HUES64 (cell line): ENCODE results near the gene HPSE2.

ENCODE experiments used
- H3K27ac ChIP-seq: 2 replicates; pipeline ENCODE4 v1.7.0; 2013; ENCODE audit warnings: low read depth, low read length, inconsistent platforms
- H3K27me3 ChIP-seq: 2 replicates; pipeline ENCODE4 v1.6.1; 2013; ENCODE audit warnings: mild to moderate bottlenecking, low read length; ENCODE audit not compliant: insufficient read depth
- H3K36me3 ChIP-seq: 2 replicates; pipeline ENCODE4 v1.6.1; 2013; ENCODE audit warnings: mild to moderate bottlenecking, low read length; ENCODE audit not compliant: insufficient read depth
- H3K4me1 ChIP-seq: 2 replicates; pipeline ENCODE4 v1.6.1; 2013; ENCODE audit warnings: mild to moderate bottlenecking, low read length, moderate library complexity; ENCODE audit not compliant: insufficient read depth
- H3K4me3 ChIP-seq: 2 replicates; pipeline ENCODE4 v1.5.1; 2013; ENCODE audit warnings: mild to moderate bottlenecking, low read length, moderate library complexity
- H3K9ac ChIP-seq: 2 replicates; pipeline ENCODE4 v1.6.1; 2013; ENCODE audit warnings: mild to moderate bottlenecking, low read depth, low read length
- H3K9me3 ChIP-seq: 2 replicates; pipeline ENCODE4 v1.6.1; 2013; ENCODE audit warnings: low read depth, low read length; ENCODE audit not compliant: insufficient read depth
- WGBS: fragments of 150-250, 120-280 bp; methylation state at CpG from one replicate; pipeline ENCODE4 v1.1.7; 2013; ENCODE audit warnings: missing lambda C conversion rate; 5-methylcytosine and 5-hydroxymethylcytosine counted together

Gene HPSE2

DNA sequence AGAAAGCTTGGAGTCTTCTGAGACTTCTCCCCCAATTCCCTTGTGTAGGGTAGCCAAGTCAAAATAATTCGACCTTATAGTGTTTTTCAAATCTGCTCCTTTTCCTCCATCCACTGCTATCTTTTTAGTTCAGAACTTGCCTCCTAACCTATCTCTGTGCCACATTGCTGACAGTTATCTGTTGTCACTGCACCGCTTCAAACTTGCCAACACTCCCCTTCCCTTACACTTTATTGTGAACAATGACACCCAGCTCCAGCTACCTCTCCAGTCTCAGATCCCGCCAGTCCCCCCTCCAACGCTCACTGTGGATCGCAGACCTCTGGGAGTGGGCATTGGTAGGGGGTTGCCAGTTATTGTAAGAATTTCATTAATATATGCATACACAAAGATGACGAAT is 772.6 kb downstream of the HPSE2 start:
- Histone ChIP-seq H3K9ac (no peak overlapping the region), H3K4me3 (no peak overlapping the region), H3K27ac (no peak overlapping the region), H3K27me3 (peaks cover 4% of the 10 kb centered on the region), H3K9me3 (no peaks in the 10 kb centered on the region), H3K4me1 (peaks cover 2% of the 10 kb centered on the region; the same call in 1 of the 2 replicates), H3K36me3 (no peaks in the 10 kb centered on the region)
- 97% methylated on average over 4 of the region's 6 CpGs for WGBS

- H3K4me1 ChIP-seq, result peaks cover 16% of the 10 kb centered on the region
- no peak overlapping the region for H3K27ac ChIP-seq
- H3K9ac ChIP-seq, result no peak overlapping the region
- no peaks in the 10 kb centered on the region for H3K36me3 ChIP-seq
- no peaks in the 10 kb centered on the region for H3K27me3 ChIP-seq
- WGBS, result 92% methylated on average over 2 of the region's 3 CpGs
- H3K9me3 ChIP-seq, result no peaks in the 10 kb centered on the region
- H3K4me3 ChIP-seq, result no peak overlapping the region
Observed at GRCh38 chr10:98461500-98461842, 774.2 kb downstream of the HPSE2 start.

GRCh38 chr10:98460837-98461499 is 774.7 kb downstream of the HPSE2 start:
- peaks cover 21% of the 10 kb centered on the region for H3K4me1 ChIP-seq
- no peaks in the 10 kb centered on the region for H3K9me3 ChIP-seq
- no peak overlapping the region for H3K27ac ChIP-seq
- no peak overlapping the region for H3K4me3 ChIP-seq
- H3K9ac ChIP-seq, result no peak overlapping the region
- no peaks in the 10 kb centered on the region for H3K27me3 ChIP-seq
- no peaks in the 10 kb centered on the region for H3K36me3 ChIP-seq
- 91% methylated on average over 3 of the region's 3 CpGs for WGBS

GRCh38 chr10:98458809-98459784 is 776.6 kb downstream of the HPSE2 start:
- Histone ChIP-seq H3K9me3 (no peaks in the 10 kb centered on the region), H3K36me3 (no peaks in the 10 kb centered on the region), H3K27me3 (no peaks in the 10 kb centered on the region), H3K4me1 (peaks cover 25% of the 10 kb centered on the region), H3K27ac (no peak overlapping the region), H3K4me3 (no peak overlapping the region), H3K9ac (no peak overlapping the region)
- WGBS, result 87% methylated on average over 15 of the region's 15 CpGs

GRCh38 chr10:98457721-98458120 is 777.9 kb downstream of the HPSE2 start:
- Histone ChIP-seq H3K4me3 (no peak overlapping the region), H3K4me1 (peaks cover 25% of the 10 kb centered on the region), H3K36me3 (no peaks in the 10 kb centered on the region), H3K9ac (no peak overlapping the region), H3K9me3 (no peaks in the 10 kb centered on the region), H3K27ac (no peak overlapping the region), H3K27me3 (no peaks in the 10 kb centered on the region)
- 62% methylated on average over 8 of the region's 8 CpGs for WGBS

DNA sequence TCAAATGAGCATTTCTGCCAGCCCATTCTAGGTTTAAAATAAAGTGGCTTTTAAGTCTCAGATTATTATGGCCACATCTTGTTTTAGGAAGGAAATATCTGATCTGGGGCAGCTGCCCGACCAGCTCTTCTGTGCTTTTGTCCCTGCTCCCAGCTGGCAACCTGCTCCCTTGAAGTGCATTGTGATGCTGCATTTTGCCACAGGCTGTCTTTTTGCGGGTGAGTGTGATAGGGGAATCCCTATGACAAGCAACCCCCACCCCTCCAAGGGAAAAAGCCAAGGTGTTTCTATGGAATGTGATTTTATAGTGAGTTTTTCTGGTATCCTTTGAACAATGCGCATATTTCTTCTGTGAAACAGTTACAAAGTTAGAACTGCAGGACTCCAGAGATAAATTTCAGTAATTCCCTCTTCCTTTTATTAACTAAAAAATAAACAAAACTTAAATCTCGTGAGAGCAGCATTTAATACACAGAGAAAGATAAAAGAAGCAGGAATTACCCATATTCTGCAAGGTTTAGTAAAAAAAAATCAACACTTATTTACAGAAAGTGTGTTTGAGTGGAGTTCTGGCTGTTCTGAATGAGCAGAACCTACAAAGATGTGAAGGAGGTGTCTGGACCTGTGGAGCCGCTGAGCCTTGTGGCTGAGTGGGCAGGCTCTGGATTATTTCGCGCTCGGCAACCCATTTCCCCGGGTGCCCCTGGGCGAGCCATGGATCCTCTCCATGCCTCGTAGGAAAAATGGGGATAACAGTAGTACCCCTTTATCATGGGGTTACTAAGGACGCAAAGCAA is 778.8 kb downstream of the HPSE2 start:
- Histone ChIP-seq H3K36me3 (no peaks in the 10 kb centered on the region), H3K4me1 (peaks cover 25% of the 10 kb centered on the region), H3K9me3 (no peaks in the 10 kb centered on the region), H3K4me3 (no peak overlapping the region), H3K27me3 (no peaks in the 10 kb centered on the region), H3K9ac (no peak overlapping the region), H3K27ac (peak overlapping the region; percentile 55; the same call in 1 of the 2 replicates)
- WGBS, result 82% methylated on average over 11 of the region's 12 CpGs

- peaks cover 25% of the 10 kb centered on the region for H3K4me1 ChIP-seq
- H3K27me3 ChIP-seq, result no peaks in the 10 kb centered on the region
- WGBS, result 74% methylated on average over 4 of the region's 4 CpGs
- peak overlapping the region; percentile 55; the same call in 1 of the 2 replicates for H3K27ac ChIP-seq
- H3K4me3 ChIP-seq, result no peak overlapping the region
- H3K36me3 ChIP-seq, result no peaks in the 10 kb centered on the region
- H3K9me3 ChIP-seq, result no peaks in the 10 kb centered on the region
- H3K9ac ChIP-seq, result no peak overlapping the region
Observed at GRCh38 chr10:98456043-98456570, 779.5 kb downstream of the HPSE2 start.

- H3K9ac ChIP-seq, result no peak overlapping the region
- H3K4me1 ChIP-seq, result peaks cover 23% of the 10 kb centered on the region
- no peaks in the 10 kb centered on the region for H3K9me3 ChIP-seq
- WGBS, result 88% methylated on average over 1 of the region's 2 CpGs
- H3K36me3 ChIP-seq, result no peaks in the 10 kb centered on the region
- H3K27ac ChIP-seq, result no peak overlapping the region
- no peak overlapping the region for H3K4me3 ChIP-seq
- H3K27me3 ChIP-seq, result no peaks in the 10 kb centered on the region
Observed at GRCh38 chr10:98453729-98454128, 781.9 kb downstream of the HPSE2 start.

- Histone ChIP-seq H3K27me3 (no peaks in the 10 kb centered on the region), H3K9ac (no peak overlapping the region), H3K4me3 (no peak overlapping the region), H3K27ac (no peak overlapping the region), H3K4me1 (peaks cover under 1% of the 10 kb centered on the region; the same call in 1 of the 2 replicates), H3K36me3 (no peaks in the 10 kb centered on the region), H3K9me3 (no peaks in the 10 kb centered on the region)
- 92% methylated on average over 1 of the region's 1 CpG for WGBS
Observed at GRCh38 chr10:98450618-98451017, 785.0 kb downstream of the HPSE2 start.

DNA sequence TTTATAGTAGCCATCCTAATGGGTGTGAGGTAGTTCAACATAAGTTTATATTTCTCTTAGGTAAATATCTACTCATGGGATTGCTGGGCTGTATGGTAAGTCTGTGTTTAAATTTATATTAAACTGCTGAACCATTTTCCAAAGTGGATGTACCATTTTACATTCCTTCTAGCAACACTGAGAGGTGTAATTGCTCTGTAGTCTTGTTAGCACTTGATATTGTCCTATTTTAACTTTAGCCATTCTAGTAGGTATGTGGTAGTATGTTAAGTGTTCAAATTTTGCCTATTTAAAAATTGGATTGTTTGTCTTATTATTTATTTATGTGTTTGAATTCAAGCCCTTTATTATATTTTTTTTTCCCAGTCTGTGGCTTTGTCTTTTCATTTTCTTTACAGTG is 786.4 kb downstream of the HPSE2 start:
- Histone ChIP-seq H3K4me1 (no peaks in the 10 kb centered on the region), H3K27me3 (no peaks in the 10 kb centered on the region), H3K9me3 (no peaks in the 10 kb centered on the region), H3K27ac (no peak overlapping the region), H3K9ac (no peak overlapping the region), H3K36me3 (peaks cover 10% of the 10 kb centered on the region), H3K4me3 (no peak overlapping the region)
